SK-N-DZ (cell line): ENCODE results near the gene MED16.
"Not testable (repeated sequence)": the region's sequence is repeated elsewhere in the genome, so short reads cannot be mapped to it uniquely, and the experiment has no call there.

Source experiments
- DNase-seq: peaks from one replicate; pipeline ENCODE4 v3.0.0-alpha.2; 2015; ENCODE audit warnings: low spot score

The MED16 gene

DNA sequence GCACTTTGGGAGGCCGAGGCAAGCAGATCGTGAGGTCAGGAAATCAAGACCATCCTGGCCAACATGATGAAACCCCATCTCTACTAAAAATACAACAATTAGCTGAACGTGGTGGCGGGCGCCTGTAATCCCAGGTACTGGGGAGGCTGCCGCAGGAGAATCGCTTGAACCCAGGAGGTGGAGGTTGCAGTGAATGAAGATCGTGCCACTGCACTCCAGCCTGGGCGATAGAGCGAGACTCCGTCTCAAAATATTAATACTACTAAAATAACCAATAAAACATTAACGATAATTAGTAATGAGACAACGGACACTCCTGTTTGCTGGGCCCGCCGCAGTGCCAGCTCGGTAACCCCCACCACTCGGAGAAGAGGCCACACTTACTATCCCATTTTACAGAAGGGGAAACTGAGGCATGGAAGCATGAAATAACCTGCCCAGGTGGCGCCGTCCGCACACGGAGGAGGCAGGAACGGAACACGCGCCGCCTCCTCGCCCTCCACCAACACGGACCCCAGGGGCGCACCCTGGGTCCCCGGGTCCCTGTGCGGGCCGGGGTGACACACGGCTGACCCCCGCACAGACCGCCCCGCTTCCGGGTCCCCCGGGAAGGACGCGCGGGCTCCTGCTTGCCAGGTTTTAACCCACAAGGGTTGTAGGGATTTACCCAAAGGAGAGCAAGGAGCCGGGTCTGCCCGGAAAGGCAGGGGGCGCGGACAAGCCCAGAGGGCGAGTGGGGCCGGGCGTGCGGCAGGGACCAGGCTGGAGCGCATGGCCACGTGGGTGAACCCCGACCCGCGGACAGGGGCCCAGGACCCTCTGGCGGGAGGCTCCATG, 18.4 kb upstream of the MED16 start:
- no peak for DNase-seq

- no peak for DNase-seq
Observed at GRCh38 chr19:907183-907853, 14.3 kb upstream of the MED16 start.

DNA sequence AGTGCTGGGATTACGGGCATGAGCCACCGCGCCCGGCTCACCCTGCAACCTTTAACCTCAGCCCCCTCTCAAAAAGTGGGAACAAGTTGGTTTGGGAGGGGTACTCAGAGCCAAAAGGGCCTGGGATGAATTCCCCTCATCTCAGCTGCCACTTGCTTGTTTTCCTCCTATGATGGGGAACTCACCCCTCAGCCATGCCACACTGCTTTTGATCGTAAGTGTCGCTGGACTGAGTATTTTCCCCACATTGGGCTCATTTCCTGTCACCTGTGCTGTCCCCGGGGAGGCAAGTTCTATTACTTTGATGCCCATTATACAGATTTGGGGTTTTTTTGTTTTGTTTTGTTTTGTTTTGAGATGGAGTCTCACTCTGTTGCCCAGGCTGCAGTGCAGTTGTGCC, 13.5 kb upstream of the MED16 start:
- no peak for DNase-seq

GRCh38 chr19:904545-904944, 11.6 kb upstream of the MED16 start:
- DNase-seq, result no peak

GRCh38 chr19:903266-903797, 10.3 kb upstream of the MED16 start:
- DNase-seq, result peak; percentile 43

DNA sequence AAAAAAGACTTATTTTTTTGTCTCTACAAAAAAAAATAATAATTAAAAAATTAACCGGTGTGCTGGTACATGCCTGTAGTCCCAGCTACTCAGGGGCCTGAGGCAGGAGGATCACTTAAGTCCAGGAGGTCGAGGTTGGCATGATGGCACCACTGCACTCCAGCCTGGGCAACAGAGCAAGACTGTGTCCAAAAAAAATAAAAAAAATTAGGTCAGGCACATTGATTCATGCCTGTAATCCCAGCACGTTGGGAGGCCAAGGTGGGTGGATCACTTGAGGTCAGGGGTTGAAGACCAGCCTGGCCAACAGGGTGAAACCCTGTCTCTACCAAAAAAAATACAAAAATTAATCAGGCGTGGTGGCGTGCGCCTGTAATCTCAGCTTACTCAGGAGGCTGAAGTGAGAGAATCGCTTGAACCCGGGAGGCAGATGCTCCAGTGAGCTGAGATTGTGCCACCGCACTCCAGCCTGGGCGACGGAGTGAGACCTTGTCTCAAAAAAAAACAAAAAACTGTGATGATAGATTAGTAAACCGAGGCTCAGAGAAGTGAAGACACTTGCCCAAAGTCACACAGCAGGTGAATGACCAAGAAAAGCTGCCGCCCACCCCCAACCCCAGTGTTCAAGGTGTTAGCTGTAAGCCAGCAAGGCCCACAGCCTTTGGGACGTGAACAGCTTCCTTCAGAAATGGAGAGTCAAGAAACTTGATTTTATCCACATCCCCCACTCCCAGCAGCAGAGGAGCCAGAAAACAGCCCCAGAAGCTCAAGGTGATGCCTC, 9.6 kb upstream of the MED16 start:
- DNase-seq, result no peak

DNA sequence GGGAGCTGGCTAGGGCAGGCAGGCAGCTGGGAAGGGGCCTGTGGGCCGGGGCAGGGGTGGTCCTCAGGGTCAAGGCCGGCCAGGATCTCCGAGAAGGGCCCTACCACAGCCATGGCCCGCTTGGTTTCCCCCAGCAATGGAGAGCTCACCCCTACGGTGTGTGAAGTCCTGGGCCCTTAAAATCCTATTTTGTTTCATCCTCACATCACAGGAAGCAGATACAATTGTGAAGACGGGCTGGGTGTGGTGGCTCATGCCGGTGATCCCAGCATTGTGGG, 9.0 kb upstream of the MED16 start:
- DNase-seq, result no peak

GRCh38 chr19:901216-902092, 8.5 kb upstream of the MED16 start:
- DNase-seq, result no peak

- DNase-seq, result no peak
Observed at GRCh38 chr19:900302-901111, 7.5 kb upstream of the MED16 start.

- no peak for DNase-seq
Observed at GRCh38 chr19:900043-900301, 7.0 kb upstream of the MED16 start.

DNA sequence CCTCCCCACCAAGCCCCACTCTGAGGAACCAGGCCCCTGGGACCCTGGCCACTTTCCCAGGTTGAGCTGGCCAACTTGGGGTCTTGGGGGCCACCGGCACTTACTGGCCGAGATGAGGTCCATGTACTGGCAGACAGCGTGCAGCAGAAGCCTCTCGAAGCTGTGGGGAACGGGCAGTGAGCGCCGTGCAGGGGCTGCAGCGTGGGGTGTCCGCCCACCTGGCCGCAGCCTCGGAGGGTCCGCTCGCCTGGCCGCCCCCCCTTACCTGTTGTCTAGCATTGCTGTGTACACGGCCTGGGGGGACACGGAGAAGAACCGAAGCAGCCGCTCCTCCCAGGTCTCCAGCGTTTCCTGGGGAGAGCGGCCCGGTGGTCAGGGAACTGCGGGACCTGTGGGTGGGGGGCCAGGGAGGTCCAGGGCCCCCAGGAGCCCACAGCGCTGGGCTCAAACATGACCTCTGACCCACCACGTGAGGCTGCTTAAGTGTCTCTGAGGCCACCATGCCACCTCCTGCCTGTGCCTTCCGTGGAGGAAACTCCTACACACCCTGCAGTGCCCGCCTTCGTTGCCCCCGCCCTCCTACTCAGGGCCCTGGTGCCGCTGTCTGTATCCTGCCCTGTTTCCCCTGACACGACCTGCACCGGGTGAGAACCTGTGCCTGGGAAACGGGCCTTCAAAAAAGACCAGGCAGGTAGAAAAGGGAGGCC, 6.5 kb upstream of the MED16 start:
- DNase-seq, result no peak

- DNase-seq, result peak; percentile 82
Observed at GRCh38 chr19:898663-899062, 5.7 kb upstream of the MED16 start.

DNA sequence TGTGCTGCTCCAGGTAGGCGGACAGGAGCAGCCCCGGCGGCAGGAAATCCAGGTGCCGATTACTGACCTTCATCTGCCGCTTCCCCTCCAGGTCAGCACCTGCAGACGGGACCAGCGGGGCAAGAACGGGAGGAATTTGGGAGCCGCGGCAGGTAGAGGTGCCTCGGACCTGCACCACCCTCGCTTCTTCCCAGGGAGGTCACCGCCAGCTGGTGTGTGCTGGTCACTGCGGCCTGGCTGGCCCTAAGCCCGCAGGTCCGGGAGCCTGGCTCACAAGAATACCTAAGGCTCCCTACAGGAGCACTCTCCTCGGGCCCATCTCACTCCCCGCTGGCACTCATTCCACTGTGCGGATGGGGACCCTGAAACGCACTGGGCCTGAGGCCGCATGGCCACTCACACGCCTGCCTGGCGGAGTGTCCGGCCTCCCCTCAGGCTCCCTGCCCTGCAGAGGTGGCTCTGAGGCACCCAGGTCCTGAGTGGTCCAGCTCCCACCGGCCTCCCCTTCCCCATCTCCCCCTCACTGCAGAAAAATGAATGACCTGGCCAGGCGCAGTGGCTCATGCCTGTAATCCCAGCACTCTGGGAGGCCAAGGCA, 4.6 kb upstream of the MED16 start:
- DNase-seq, result no peak

DNA sequence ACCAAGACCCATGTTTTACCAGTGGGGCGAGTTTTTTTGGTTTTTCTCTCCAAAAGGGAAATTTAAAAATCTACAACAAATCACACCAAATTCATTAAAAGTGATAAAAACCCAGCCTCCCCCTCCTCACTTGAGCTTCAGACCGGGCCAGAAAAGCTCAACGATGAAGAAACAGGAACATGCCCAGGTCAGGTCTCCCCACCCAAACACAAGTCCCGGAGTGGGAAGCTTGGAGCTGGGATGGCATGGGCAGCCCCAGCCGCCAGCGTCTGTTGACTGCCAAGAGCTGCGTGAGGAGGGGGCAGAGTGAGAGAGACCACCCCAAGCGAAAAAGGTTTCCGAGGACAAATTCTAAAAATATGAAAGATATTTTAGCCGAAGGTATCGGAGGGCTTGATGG, 4.0 kb upstream of the MED16 start:
- no peak for DNase-seq

- DNase-seq, result no peak
Observed at GRCh38 chr19:896434-896833, 3.4 kb upstream of the MED16 start.

- no peak for DNase-seq
Observed at GRCh38 chr19:892243-892893, 619 bp downstream of the MED16 start.

GRCh38 chr19:891421-892200, 1.4 kb downstream of the MED16 start:
- not testable (repeated sequence) for DNase-seq

- no peak for DNase-seq
Observed at GRCh38 chr19:890831-891230, 2.2 kb downstream of the MED16 start.
